HG02884 (cell line): Measurements from ENCODE around the gene KLHL30.

Experiments
- ATAC-seq: cut with Tn5 transposase; IDR thresholded peaks from one replicate; pipeline ENCODE4 v1.9.1; 2021; ENCODE audit warnings: mild to moderate bottlenecking, moderate library complexity; ENCODE audit not compliant: unreplicated experiment

Gene KLHL30

DNA sequence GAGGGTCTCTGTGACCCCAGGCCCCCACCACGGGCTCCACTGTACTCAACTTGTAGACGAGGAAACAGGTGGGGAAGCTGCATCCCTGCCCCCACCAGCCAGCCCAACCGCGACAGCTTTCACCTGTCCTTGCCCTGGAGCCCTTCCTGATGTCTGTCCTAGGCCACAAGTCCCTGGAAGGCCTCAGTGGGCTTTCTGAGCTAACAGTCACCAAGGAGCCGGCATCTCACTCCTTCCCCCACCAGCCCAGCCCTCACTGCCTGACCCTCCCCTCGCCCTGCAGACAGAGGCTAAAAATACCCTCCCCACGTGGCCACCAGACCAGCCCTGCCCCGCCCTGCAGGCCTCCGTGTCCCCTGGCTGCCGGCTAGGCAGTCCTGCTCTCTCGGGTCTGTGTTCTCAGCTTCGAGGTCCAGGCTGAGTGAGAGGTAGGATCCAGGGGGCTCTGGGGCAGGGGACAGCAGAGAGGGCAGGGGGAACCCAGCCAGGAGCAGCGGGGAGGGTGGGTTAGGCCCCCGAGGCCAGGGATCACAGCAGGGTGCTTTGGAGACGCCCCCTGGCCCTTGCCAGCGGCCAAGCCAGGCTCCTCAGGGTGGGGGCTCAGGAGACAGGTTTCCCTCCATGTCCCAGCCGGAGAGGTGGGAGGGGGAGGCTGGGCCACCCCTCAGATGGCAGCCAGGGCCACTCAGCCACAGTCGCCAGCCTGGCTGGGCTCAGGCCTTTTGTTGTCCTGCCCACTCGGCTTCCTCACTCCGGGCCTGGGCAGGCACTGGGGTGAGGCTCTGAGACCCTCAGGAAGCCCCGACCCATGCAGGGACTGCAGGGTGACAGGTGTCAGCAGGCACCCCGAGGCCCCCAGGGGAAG, at the start of gene KLHL30:
Gene KLHL30, plus strand, starts transcription at position 338 of the 865 bp plus-strand sequence. CDS start 2,087 bp downstream, outside the sequence.
- ATAC-seq = no peak

- ATAC-seq = no peak
Measured at GRCh38 chr2:238090887-238091286, 47.6 kb upstream of the KLHL30 start.

- ATAC-seq = no peak
Measured at GRCh38 chr2:238091436-238092060, 46.9 kb upstream of the KLHL30 start.

DNA sequence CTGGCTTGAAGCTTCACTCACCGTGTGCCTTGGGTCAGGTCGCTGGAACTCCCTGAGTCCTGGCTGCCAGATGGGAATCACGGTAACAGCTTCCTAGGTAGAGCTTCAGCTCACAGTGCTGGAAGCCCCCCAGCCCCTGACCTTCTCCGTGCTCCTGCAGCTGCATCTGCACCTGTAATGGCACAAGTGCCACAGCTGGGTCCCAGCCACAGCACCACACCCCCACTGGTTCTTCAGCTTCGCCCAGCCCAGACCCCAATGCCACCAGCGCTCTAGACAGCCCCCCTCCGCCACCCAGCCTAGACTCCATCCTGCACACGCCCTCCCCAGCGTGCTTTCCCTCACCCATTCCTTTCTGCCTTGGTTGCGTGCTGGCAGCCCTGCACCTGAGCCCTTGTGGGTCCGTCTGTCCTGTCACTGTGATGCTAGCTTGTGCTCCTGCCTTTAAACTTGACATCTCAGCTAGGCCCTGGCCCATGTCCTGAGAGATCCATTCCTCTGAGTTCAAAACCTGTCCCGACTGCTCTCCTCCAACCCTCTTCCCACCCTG, 45.9 kb upstream of the KLHL30 start:
- ATAC-seq = no peak

DNA sequence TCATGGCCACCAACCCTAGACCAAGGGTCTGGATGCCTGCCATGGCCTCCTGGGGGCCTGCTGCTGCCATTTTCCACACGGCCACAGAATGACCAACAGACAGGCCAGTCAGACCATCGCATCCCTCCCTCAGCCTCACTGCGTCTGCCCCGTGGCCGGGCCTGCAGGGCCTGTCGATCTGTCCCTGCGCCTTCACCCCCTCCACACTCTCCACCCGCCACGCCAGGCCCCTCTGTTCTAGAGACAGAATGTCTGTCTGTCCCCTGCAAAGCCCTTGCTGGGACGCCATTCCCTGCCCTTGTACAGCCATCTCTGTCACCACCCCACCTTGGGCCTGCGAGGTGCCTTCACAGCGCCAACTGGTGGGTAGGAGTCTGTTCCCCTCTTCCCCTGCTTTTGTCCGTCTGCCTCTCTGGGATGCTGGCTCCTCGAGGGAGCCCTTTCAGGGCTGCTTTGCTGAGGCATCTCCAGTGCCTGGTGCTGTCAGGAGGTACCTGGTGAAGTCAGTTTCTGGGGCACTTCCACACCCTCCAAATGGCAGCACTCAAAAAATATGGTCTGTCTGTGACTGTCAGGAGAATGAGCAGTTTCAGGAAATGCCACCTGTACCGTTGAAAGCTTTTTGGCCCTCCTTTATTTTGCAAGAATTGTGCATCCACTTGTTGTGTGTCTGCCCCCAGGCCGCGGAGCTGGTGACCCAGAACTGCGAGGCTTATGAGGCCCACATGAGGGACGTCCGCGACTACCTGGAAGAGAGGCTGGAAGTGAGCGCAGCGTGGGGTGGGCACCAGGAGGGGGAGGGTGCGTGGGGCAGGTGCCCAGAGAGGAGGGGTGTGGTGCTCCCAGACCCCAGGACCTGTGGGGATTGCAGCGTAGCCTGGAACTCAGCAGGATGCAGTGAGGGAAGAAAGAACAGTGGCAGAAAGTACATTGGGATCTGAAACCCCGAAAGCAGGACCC, 45.0 kb upstream of the KLHL30 start:
- no peak for ATAC-seq

DNA sequence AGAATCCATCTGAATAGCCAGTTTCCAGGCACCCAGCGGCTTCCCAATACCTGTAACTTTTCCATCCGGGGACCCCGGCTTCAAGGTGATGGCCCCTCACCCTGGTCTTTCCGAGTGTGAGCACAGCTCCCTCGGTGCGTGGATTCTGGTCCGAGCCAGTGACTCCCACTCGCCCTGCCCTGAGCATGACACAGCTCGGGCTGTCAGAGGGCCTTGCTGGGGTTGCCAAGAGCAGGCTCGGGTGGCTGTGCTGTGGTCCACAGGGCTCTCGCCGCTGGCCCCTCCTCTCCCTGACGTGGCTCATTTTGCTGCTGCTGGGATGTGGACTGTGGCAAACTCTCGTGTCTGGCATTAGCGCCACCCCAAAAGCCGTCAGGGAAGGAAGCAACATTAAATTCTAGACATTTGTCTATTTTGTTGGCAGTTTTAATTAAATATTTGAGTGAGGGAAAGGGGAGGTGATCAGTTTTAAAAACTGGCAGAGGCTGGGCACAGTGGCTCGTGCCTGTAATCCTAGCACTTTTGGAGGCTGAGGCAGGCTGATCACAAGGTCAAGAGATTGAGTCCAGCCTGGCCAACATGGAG, 43.9 kb upstream of the KLHL30 start:
- no peak for ATAC-seq

- ATAC-seq = no peak
Measured at GRCh38 chr2:238095143-238095542, 43.3 kb upstream of the KLHL30 start.

- ATAC-seq = no peak
Measured at GRCh38 chr2:238096311-238097011, 42.0 kb upstream of the KLHL30 start.

- ATAC-seq = no peak
Measured at GRCh38 chr2:238097201-238097987, 41.1 kb upstream of the KLHL30 start.

DNA sequence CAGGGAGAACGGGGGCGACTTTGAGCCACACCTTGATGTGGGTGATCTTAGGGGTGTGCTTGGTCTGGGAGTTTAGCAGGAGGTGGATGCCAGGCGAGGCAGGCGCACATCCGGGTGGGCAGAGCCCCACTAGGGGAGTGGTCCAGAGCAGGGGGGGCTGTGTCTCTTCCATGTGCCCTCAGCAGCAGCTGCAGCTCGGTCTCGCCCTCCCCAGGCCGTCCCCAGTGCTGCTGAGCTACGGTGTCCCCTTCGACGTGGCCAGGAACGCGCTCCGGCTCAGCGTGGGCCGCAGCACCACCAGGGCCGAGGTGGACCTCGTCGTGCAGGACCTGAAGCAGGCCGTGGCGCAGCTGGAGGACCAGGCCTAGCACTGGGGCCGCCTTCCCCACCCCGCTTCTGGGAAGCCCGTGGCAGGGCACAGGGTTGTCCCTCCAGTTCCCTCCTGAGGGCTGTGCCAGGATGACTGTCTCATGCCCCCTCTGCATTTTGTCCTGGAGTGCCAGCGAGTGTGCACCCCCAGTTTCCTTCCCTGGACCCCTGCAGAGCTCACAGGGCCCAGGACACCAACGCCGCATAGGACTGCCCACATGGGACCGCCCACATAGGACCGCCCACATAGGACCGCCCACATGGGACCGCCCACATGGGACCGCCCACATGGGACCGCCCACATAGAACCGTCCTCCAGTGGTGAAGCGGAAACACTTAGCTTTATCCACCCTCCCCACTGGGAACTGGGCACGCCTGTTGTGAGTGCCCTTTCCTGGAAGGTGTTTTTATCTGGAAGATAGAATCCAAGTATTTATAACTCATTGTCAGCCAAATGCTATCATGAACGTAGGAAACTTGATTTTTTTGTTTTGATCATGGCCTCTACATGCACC, 40.2 kb upstream of the KLHL30 start:
- ATAC-seq = no peak

- no peak for ATAC-seq
Measured at GRCh38 chr2:238098901-238099713, 39.4 kb upstream of the KLHL30 start.

DNA sequence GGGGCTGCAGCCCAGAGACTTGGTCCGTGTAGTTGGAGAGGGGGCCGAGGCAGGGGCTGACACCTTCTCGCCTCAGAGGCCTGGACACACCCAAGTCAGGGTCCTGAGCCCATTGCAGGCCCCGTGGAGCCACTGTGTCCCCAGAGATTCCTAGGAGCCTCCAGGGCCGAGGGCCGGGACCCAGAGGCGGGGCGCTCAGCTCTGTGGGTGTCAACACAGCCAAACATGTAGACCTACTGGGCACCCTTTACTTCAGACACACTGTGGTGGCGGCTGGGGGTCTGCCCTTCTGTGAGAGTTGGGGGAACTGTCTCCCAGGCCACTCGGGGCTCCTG, 38.8 kb upstream of the KLHL30 start:
- ATAC-seq = no peak

DNA sequence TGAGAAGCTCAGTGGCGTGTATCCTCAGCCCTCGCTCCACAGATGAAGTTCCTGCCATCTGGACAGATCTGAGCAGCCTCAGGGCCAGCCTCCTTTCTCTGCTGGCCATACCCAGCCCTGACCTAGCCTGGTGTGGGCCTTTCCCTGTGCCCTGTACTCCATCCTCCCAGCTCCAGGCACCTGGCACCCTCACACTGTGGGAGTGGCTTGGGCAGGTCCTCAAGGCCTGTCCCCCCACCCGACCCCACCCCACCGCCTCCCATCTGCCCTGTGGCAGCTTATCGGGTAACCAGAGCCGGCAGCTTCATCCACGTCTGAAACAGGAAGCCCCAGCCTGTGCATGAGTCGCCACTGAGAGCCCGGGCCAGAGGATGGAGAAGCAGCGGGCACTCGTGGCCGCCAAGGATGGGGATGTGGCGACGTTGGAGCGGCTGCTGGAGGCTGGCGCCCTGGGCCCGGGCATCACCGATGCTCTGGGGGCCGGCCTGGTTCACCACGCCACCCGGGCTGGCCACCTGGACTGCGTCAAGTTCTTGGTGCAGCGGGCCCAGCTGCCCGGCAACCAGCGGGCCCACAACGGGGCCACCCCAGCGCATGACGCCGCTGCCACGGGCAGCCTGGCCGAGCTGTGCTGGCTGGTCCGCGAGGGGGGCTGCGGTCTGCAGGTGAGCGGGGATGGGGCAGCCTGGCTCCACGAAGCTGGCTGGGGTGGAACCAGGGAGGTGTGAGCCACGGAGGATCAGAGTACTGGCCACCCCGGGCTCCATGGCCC, 38.2 kb upstream of the KLHL30 start, which contains the start of gene ESPNL:
Gene ESPNL, plus strand, starts transcription at position 292 of the 772 bp plus-strand sequence. Its CDS starts 80 bp downstream, at position 372.
- ATAC-seq = no peak

DNA sequence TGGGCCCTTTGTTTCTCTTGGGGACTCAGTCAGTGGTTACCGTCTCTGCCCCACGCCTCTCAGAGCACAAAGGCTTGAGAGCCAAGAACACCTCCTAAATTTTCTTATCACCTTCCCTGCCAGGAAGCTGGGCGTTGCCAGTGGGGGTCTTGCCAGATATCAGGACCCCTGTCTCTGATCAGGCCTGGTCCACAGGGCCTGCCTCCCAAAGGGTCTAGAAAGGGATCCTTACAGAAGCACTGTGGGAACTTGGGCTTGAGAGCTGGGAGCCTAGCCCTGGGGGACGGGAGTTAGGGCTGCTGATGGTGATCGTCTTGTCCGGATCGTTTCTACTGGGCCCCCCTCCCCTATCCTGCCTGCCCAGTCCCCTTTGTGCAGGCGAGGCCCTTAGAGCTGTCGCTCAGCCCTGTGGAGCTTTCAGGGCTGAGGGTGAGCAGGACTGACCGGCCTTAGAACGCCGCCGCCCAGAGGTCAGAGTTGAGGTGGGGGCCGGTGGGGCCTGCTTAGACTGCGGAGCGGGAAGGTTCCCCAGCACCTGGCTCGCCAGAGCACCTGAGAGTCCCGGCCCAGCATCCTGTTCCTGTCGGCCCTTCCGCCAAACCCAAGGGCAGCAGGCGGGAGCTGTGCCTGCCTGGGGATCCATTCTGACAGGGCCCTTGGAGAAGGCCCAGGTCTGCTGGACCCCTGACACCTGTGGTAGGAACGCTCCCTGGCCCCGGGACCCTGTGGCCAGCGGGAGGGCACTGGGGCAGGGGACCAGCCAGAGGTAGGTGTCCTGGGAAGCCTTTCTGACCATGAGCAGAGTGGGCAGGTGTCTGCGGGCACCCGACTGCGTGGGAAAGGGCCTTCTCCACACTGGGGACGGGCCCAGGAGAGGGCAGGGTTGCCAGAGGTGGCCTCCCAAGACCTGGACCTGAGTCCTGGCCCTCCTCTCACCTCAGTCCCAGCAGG, 37.4 kb upstream of the KLHL30 start:
- no peak for ATAC-seq
